CD4-positive, alpha-beta T cell treated with Interleukin-12 subunit alpha and Interleukin-12 subunit beta, for 1 hour (primary cell): Measurements from ENCODE around the gene ASMTL.
"Not testable (repeated sequence)": the region's sequence is repeated elsewhere in the genome, so short reads cannot be mapped to it uniquely, and the experiment has no call there.

Source experiments
- DNase-seq: peaks from one replicate; pipeline ENCODE4 v3.0.0-alpha.2; 2020

ASMTL gene

GRCh38 chrX:1427756-1428155 is 25.0 kb downstream of the ASMTL start:
- no peak for DNase-seq

- DNase-seq = not testable (repeated sequence)
These were observed 26.4 kb downstream of the ASMTL start for GRCh38 chrX:1426321-1426720.

- no peak for DNase-seq
These were observed 27.3 kb downstream of the ASMTL start for GRCh38 chrX:1425381-1425780.

- no peak for DNase-seq
These were observed 28.4 kb downstream of the ASMTL start for GRCh38 chrX:1424147-1424851.

- no peak for DNase-seq
These were observed 29.5 kb downstream of the ASMTL start for GRCh38 chrX:1423215-1423614.

- DNase-seq = no peak
These were observed 30.6 kb downstream of the ASMTL start for GRCh38 chrX:1422135-1422465.

- no peak for DNase-seq
These were observed 31.1 kb downstream of the ASMTL start for GRCh38 chrX:1421433-1422134.

GRCh38 chrX:1420371-1420770 is 32.3 kb downstream of the ASMTL start:
- DNase-seq = no peak

- DNase-seq = no peak
These were observed 33.0 kb downstream of the ASMTL start for GRCh38 chrX:1419545-1420355.

- no peak for DNase-seq
These were observed 33.7 kb downstream of the ASMTL start for GRCh38 chrX:1418901-1419544.

- DNase-seq = no peak
These were observed 34.6 kb downstream of the ASMTL start for GRCh38 chrX:1417921-1418771.

- DNase-seq = no peak
These were observed 35.5 kb downstream of the ASMTL start for GRCh38 chrX:1416965-1417760.

- no peak for DNase-seq
These were observed 36.4 kb downstream of the ASMTL start for GRCh38 chrX:1416327-1416784.

GRCh38 chrX:1412551-1413161 is 40.1 kb downstream of the ASMTL start:
- no peak for DNase-seq

GRCh38 chrX:1411326-1411725 is 41.4 kb downstream of the ASMTL start:
- DNase-seq = no peak

GRCh38 chrX:1407035-1407434 is 45.7 kb downstream of the ASMTL start:
- no peak for DNase-seq

- DNase-seq = not testable (repeated sequence)
These were observed 46.9 kb downstream of the ASMTL start for GRCh38 chrX:1405769-1406168.

- not testable (repeated sequence) for DNase-seq
These were observed 48.8 kb downstream of the ASMTL start for GRCh38 chrX:1403867-1404266.

- DNase-seq = no peak
These were observed 49.5 kb downstream of the ASMTL start for GRCh38 chrX:1403228-1403627.

- DNase-seq = no peak
These were observed 50.9 kb downstream of the ASMTL start for GRCh38 chrX:1401611-1402430.
